Breast epithelium (tissue), 3 donors: ENCODE results near the gene REEP1.

ENCODE experiments used
- POLR2A ChIP-seq: fragments of 450-650 bp; IDR thresholded peaks from one replicate; pipeline ENCODE4 v1.6.1; 2016; ENCODE audit warnings: antibody characterized with exemption, mild to moderate bottlenecking, moderate library complexity
- POLR2AphosphoS5 ChIP-seq, 3 donors: sonication (generic); formaldehyde crosslinking; IDR thresholded peaks; one replicate each; pipeline ENCODE4 v1.6.1; 2017; ENCODE audit warnings: antibody characterized with exemption in 3 of 3
- TF ChIP-seq, protein P1 (sequence below), 3 donors: fragments of 450-650 bp; IDR thresholded peaks; one replicate each; pipeline ENCODE4 v1.5.1; 2016 to 2017; ENCODE audit warnings: antibody characterized with exemption in 3 of 3, mild to moderate bottlenecking in 3 of 3, moderate library complexity in 3 of 3

GRCh38 chr2:86230961-86231360, 106.5 kb downstream of the REEP1 start:
- TF ChIP-seq POLR2A = no peak
- TF ChIP-seq, protein P1, sequence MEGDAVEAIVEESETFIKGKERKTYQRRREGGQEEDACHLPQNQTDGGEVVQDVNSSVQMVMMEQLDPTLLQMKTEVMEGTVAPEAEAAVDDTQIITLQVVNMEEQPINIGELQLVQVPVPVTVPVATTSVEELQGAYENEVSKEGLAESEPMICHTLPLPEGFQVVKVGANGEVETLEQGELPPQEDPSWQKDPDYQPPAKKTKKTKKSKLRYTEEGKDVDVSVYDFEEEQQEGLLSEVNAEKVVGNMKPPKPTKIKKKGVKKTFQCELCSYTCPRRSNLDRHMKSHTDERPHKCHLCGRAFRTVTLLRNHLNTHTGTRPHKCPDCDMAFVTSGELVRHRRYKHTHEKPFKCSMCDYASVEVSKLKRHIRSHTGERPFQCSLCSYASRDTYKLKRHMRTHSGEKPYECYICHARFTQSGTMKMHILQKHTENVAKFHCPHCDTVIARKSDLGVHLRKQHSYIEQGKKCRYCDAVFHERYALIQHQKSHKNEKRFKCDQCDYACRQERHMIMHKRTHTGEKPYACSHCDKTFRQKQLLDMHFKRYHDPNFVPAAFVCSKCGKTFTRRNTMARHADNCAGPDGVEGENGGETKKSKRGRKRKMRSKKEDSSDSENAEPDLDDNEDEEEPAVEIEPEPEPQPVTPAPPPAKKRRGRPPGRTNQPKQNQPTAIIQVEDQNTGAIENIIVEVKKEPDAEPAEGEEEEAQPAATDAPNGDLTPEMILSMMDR (IDR thresholded peaks at IDR 0.05) = no peak
- no peak for TF ChIP-seq POLR2AphosphoS5 (IDR thresholded peaks at IDR 0.05)
